ENCODE measurements around the gene NTNG1. TPM values are rescaled to one million over a fixed set of nuclear protein-coding genes. Genes with fewer than 3 reads are reported as not detected.

NTNG1 gene
- total and polyA plus RNA-seq, 2 of the 13 experiments (the other 11 are each of a cell fraction or from before 2014, with no cell fraction given), result not detected

GRCh38 chr1:107272321-107272720, 131.5 kb downstream of the NTNG1 start:
- TF ChIP-seq ZNF276 (CRISPR knock-in tag; IDR thresholded peaks at IDR 0.05; ENCODE audit: low read depth) (no peak), ZNF431 (CRISPR knock-in tag; IDR thresholded peaks at IDR 0.05; ENCODE audit: borderline replicate concordance, low read depth) (no peak), ZBTB33 (CRISPR knock-in tag; IDR thresholded peaks at IDR 0.05) (no peak), POGZ (CRISPR knock-in tag; IDR thresholded peaks at IDR 0.05) (no peak), ZNF362 (CRISPR knock-in tag; IDR thresholded peaks at IDR 0.05; ENCODE audit: borderline replicate concordance) (no peak), ZMYM3 (CRISPR knock-in tag; IDR thresholded peaks at IDR 0.05) (no peak), ZNF776 (CRISPR knock-in tag; IDR thresholded peaks at IDR 0.05) (no peak), ZSCAN30 (CRISPR knock-in tag; IDR thresholded peaks at IDR 0.05) (no peak), ZBTB1 (CRISPR knock-in tag; IDR thresholded peaks at IDR 0.05; ENCODE audit: borderline replicate concordance) (no peak), ZNF280B (CRISPR knock-in tag; IDR thresholded peaks at IDR 0.05; ENCODE audit: borderline replicate concordance) (no peak), BHLHE40 (IDR thresholded peaks at IDR 0.05; ENCODE audit: low read length) (no peak), GABPB1 (CRISPR knock-in tag; IDR thresholded peaks at IDR 0.05) (no peak), MIXL1 (CRISPR knock-in tag; IDR thresholded peaks at IDR 0.05) (no peak), ZNF468 (CRISPR knock-in tag; IDR thresholded peaks at IDR 0.05) (no peak), ZNF780A (CRISPR knock-in tag; IDR thresholded peaks at IDR 0.05) (no peak), CSRNP1 (CRISPR knock-in tag; IDR thresholded peaks at IDR 0.05) (no peak), ZKSCAN5 (CRISPR knock-in tag; IDR thresholded peaks at IDR 0.05) (no peak)
- Histone ChIP-seq H3K9ac (ENCODE audit: insufficient read depth, low read depth, low read length) (no peak overlapping the region), H3K4me3 (replicated peaks in 1 of 3; ENCODE audit: insufficient read depth in 1 of 3, low read depth in 2 of 3, low read length in 3 of 3) (no peak overlapping the region), H3K36me3 (replicated peaks in 1 of 2; ENCODE audit: control insufficient read depth in 1 of 2, insufficient read depth in 2 of 2, low read length in 2 of 2) (no peaks in the 10 kb centered on the region), H3K79me2 (ENCODE audit: insufficient read depth, low read length) (no peaks in the 10 kb centered on the region), H3K4me2 (ENCODE audit: low read depth, low read length) (no peak overlapping the region), H2AFZ (ENCODE audit: low read length) (no peak overlapping the region), H3K4me1 (ENCODE audit: insufficient read depth, low read length) (no peaks in the 10 kb centered on the region), H4K20me1 (ENCODE audit: insufficient read depth, low read length) (no peaks in the 10 kb centered on the region), H3K27ac (ENCODE audit: extremely low read length, insufficient read depth, low read length) (no peak overlapping the region), H3K9me3 (ENCODE audit: low read length) (no peaks in the 10 kb centered on the region), H3K27me3 (ENCODE audit: control insufficient read depth in 1 of 2, insufficient read depth in 2 of 2, low read length in 2 of 2) (no peaks in the 10 kb centered on the region)
- WGBS (ENCODE audit: low lambda C conversion rate), result 31% methylated on average over 4 of the region's 4 CpGs
- ChIA-PET CTCF (ENCODE audit: low intra/inter-chr PET ratio, low total read pairs) (no interaction called here), POLR2A (no interaction called here)
- DNase-seq (ENCODE audit: low spot score), result no peak
- FAIRE-seq, result no peak
- intact Hi-C loops (cut with micrococcal nuclease; ENCODE audit: unreplicated experiment) (no loop called here), in situ Hi-C loops (cut with HindIII; ENCODE audit: extremely low pct_ligation_motif_present, low pct_unique_long_range_greater_than_20kb) (no loop called here)
- no TSS peak for BruUV-seq (replicated peaks)
- ATAC-seq, result no peak
